ENCODE data around the gene KRTAP4-11. TPM values are rescaled to one million over a fixed set of nuclear protein-coding genes. Genes with fewer than 3 reads are reported as not detected.
"Not testable (repeated sequence)": the region's sequence is repeated elsewhere in the genome, so short reads cannot be mapped to it uniquely, and the experiment has no call there.

Gene KRTAP4-11
- total RNA-seq, 1 donor from 2014 or later: not detected

GRCh38 chr17:41144846-41145245 is 26.7 kb upstream of the KRTAP4-11 start:
- DNase-seq (ENCODE audit: low read depth, low spot score): no peak
- peaks cover 18% of the 10 kb centered on the region for H3K9me3 Mint-ChIP-seq

GRCh38 chr17:41141361-41141760 is 23.2 kb upstream of the KRTAP4-11 start:
- Mint-ChIP-seq H3K36me3 (ENCODE audit: low read depth) (peaks cover 16% of the 10 kb centered on the region), H3K9me3 (peaks cover 30% of the 10 kb centered on the region), H3K4me1 (no peaks in the 10 kb centered on the region), H3K27ac (ENCODE audit: unreplicated experiment) (no peak overlapping the region), H3K4me3 (no peak overlapping the region), H3K27me3 (ENCODE audit: low read depth) (peaks cover 5% of the 10 kb centered on the region)
- TF ChIP-seq CTCF (conservative IDR thresholded peaks at IDR 0.05): no peak
- no peak for DNase-seq (ENCODE audit: low read depth, low spot score)

More at GRCh38 chr17:41144846-41145245, 26.7 kb upstream of the KRTAP4-11 start:
- Mint-ChIP-seq H3K27me3 (ENCODE audit: low read depth) (peaks cover 17% of the 10 kb centered on the region), H3K36me3 (ENCODE audit: low read depth) (peaks cover 10% of the 10 kb centered on the region), H3K4me3 (no peak overlapping the region), H3K4me1 (no peaks in the 10 kb centered on the region), H3K27ac (ENCODE audit: unreplicated experiment) (no peak overlapping the region)
- no peak for TF ChIP-seq CTCF (conservative IDR thresholded peaks at IDR 0.05)

- TF ChIP-seq CTCF (conservative IDR thresholded peaks at IDR 0.05): no peak
- Mint-ChIP-seq H3K36me3 (ENCODE audit: low read depth) (peaks cover 16% of the 10 kb centered on the region), H3K27me3 (ENCODE audit: low read depth) (peaks cover 5% of the 10 kb centered on the region), H3K4me1 (no peaks in the 10 kb centered on the region), H3K27ac (ENCODE audit: unreplicated experiment) (no peak within 1 kb of the TSS), H3K9me3 (peaks cover 30% of the 10 kb centered on the region), H3K4me3 (no peak within 1 kb of the TSS)
- DNase-seq (ENCODE audit: low read depth, low spot score): no peak
These were observed 22.4 kb upstream of the KRTAP4-11 start, which contains the start of gene KRTAP4-6 for GRCh38 chr17:41140360-41141131. Gene KRTAP4-6, minus strand, starts transcription at chr17:41140544. Its CDS starts 57 bp downstream, at chr17:41140487.

GRCh38 chr17:41139865-41140264 is 21.7 kb upstream of the KRTAP4-11 start:
- DNase-seq (ENCODE audit: low read depth, low spot score); H3K4me1 Mint-ChIP-seq; H3K4me3 Mint-ChIP-seq; H3K27ac Mint-ChIP-seq (ENCODE audit: unreplicated experiment); H3K27me3 Mint-ChIP-seq (ENCODE audit: low read depth): not testable (repeated sequence)
- Mint-ChIP-seq H3K9me3 (peaks cover 30% of the 10 kb centered on the region), H3K36me3 (ENCODE audit: low read depth) (peaks cover 16% of the 10 kb centered on the region)

- DNase-seq (ENCODE audit: low read depth, low spot score): no peak
- H3K36me3 Mint-ChIP-seq (ENCODE audit: low read depth): peaks cover 2% of the 10 kb centered on the region
- TF ChIP-seq CTCF (conservative IDR thresholded peaks at IDR 0.05): no peak
- H3K27me3 Mint-ChIP-seq (ENCODE audit: low read depth): peaks cover 20% of the 10 kb centered on the region
- H3K4me3 Mint-ChIP-seq: no peak overlapping the region
- no peaks in the 10 kb centered on the region for H3K4me1 Mint-ChIP-seq
- H3K27ac Mint-ChIP-seq (ENCODE audit: unreplicated experiment): no peak overlapping the region
- H3K9me3 Mint-ChIP-seq: peaks cover 10% of the 10 kb centered on the region
These were observed 15.9 kb upstream of the KRTAP4-11 start for GRCh38 chr17:41133880-41134735.
